Activated T-cell treated with anti-CD3 and anti-CD28 coated beads, Interleukin-2, amount 50 U/mL, for 72 hours (primary cell): ENCODE results near the gene DCTN3. TPM values are rescaled to one million over a fixed set of nuclear protein-coding genes. Genes with fewer than 3 reads are reported as not detected.

Source experiments
- ATAC-seq, 2 donors: fragments of 150-1000 bp; cut with Tn5 transposase; replicated peaks in 1 of 2; 2 replicates each; pipeline ENCODE4 v1.10.0; 2021; ENCODE audit warnings: moderate library complexity in 2 of 2, mild to moderate bottlenecking in 1 of 2
- DNase-seq, 2 donors: peaks; one replicate each; pipeline ENCODE4 v3.0.0; 2021 to 2022; ENCODE audit warnings: mixed read lengths in 1 of 2
- H3K27ac Mint-ChIP-seq: one replicate; pipeline ENCODE4 v1.8.0; 2022; ENCODE audit warnings: mild to moderate bottlenecking, moderate library complexity, mixed read lengths
- H3K27me3 Mint-ChIP-seq: one replicate; pipeline ENCODE4 v1.8.0; 2022; ENCODE audit warnings: low read depth, mixed read lengths
- H3K36me3 Mint-ChIP-seq, 2 donors: one replicate each; pipeline ENCODE4 v1.8.0; 2022; ENCODE audit warnings: mixed read lengths in 2 of 2, mild to moderate bottlenecking in 1 of 2; ENCODE audit not compliant: insufficient read depth in 2 of 2
- H3K4me1 Mint-ChIP-seq: one replicate; pipeline ENCODE4 v1.8.0; 2022; ENCODE audit warnings: low read depth, mixed read lengths
- H3K4me3 Mint-ChIP-seq, 2 donors: one replicate each; pipeline ENCODE4 v1.8.0; 2022; ENCODE audit warnings: mild to moderate bottlenecking in 2 of 2, mixed read lengths in 2 of 2, moderate library complexity in 2 of 2
- H3K9me3 Mint-ChIP-seq, 2 donors: one replicate each; pipeline ENCODE4 v1.8.0; 2022; ENCODE audit warnings: mixed read lengths in 2 of 2
- total RNA-seq, 2 donors: library from RNA; stranded (reverse); gene quantifications; one replicate each; pipeline ENCODE4 v1.2.3, GENCODE V29; 2022

DCTN3 gene
- total RNA-seq, 2 donors from 2014 or later, result 75.6 to 79.2 TPM

DNA sequence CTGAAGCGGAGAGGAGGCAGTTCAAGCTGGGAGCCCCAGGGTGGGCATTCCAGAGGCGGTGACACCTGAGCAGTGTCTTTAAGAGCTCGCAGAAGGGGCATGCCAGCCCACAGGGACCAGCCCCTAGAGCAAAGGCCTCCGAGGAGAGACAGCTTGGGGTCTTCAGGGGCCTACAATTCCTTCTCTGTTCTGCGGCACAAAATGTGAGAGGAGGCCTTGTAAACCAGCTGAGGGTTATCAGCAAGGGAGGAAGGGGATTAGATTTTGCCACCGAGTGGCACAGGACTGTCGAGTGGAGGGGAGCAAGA lies 17.8 kb upstream of the DCTN3 start:
- H3K27me3 Mint-ChIP-seq, result no peaks in the 10 kb centered on the region
- H3K4me1 Mint-ChIP-seq, result peaks cover 52% of the 10 kb centered on the region
- H3K4me3 Mint-ChIP-seq, result peak overlapping the region; percentile 88 to 98
- H3K36me3 Mint-ChIP-seq, result no peaks in the 10 kb centered on the region
- no peaks in the 10 kb centered on the region for H3K9me3 Mint-ChIP-seq
- ATAC-seq, result no peak
- peak in 1 of 2 donors; percentile 11 for DNase-seq
- peak overlapping the region; percentile 97 for H3K27ac Mint-ChIP-seq

DNA sequence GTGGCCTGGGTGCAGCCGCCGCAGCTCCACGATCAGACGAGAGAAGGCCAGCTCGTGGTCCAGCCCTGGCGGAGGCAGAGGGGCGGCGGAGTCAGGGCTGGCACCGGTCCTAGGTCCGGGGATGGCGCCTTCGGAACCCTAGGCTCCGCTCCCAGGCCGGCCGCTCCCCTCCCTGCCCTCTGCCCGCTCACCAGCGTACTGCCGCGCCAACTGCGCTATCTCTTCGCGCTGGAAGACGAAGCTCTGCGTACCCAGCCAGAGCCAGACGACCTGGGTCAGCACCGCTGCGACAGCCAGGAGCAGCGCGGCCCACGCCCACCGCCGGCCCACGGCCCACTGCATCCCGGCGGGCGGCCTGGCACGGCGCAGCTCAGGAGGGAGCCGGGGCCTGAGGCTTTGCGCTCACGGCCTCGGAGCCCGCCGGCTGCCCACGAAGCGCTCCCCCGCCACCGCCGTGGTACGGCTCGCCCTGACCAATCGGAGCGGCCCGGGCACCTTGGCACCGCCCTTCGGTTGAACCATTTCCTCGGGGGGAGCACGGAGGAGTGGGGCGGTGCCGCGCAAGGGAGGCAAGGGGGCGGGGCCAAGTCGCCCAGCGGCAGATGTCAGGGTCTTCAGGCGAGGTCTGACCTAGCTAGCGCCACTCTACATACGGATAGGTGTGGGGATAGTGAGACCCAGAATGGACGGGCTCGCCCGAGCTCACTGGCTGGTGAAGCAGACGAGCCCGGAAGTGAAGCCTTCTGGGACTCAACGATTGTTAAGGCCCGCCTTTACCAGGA lies 17.3 kb upstream of the DCTN3 start, which contains the start of gene SIGMAR1:
Gene SIGMAR1 (minus strand): TSS at position 432 of the 782 bp plus-strand sequence. CDS start 90 bp downstream, at position 342.
- H3K9me3 Mint-ChIP-seq, result no peaks in the 10 kb centered on the region
- peaks cover 52% of the 10 kb centered on the region for H3K4me1 Mint-ChIP-seq
- no peaks in the 10 kb centered on the region for H3K27me3 Mint-ChIP-seq
- H3K27ac Mint-ChIP-seq, result peak within 1 kb of the TSS; percentile 97
- ATAC-seq, result peak; percentile 90 to 91
- H3K36me3 Mint-ChIP-seq, result no peaks in the 10 kb centered on the region
- peak; percentile 96 for DNase-seq
- H3K4me3 Mint-ChIP-seq, result peak within 1 kb of the TSS; percentile 88 to 98

DNA sequence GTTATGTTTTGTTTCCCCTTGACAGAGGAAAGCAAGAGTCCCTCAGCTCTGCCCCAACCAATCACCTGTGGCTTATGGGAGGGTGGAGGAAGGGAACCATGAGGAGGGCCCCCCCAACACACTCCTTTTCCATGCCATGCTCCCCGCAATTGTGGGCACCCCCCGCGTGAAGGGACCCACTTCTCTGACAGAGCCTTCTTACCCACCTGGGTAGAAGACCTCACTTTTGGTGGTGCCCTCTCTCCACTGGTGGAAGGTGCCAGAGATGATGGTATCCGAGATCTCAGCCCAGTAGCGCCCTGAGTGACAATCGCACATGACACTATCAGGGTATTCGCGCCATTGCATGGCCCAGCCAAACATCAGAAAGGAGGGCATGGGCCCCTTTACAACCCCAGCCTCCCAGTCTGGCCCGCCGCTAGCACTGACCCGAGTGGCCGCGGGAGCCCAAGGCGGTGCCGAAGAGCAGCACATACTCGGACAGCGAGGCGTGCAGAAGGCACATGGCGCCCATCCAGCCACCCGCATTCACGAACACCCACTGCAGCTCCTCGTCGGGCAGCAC lies 16.6 kb upstream of the DCTN3 start:
- H3K36me3 Mint-ChIP-seq, result no peaks in the 10 kb centered on the region
- H3K4me3 Mint-ChIP-seq, result peak overlapping the region; percentile 88 to 98
- peak; percentile 1 to 22 for ATAC-seq
- DNase-seq, result no peak
- no peaks in the 10 kb centered on the region for H3K9me3 Mint-ChIP-seq
- H3K27me3 Mint-ChIP-seq, result no peaks in the 10 kb centered on the region
- H3K27ac Mint-ChIP-seq, result peak overlapping the region; percentile 27
- peaks cover 52% of the 10 kb centered on the region for H3K4me1 Mint-ChIP-seq

DNA sequence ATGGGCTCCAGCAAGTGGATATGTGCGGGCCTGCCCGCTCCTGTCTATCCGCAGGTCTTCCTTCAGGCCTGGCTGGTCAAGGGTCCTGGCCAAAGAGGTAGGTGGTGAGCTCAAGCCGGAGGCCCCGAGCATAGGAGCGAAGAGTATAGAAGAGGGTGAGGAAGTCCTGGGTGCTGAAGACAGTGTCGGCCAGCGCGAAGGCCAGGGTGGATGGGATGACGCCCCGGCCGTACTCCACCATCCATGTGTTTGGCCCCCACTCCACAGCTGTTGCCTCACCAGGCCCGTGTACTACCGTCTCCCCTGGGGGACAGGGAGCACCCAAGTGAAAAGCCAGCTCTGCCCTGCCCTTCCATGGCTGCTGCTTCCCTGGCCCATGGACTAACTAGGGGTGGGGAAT lies 15.3 kb upstream of the DCTN3 start:
- ATAC-seq (no peak), DNase-seq (no peak)
- Mint-ChIP-seq H3K36me3 (no peaks in the 10 kb centered on the region), H3K4me1 (peaks cover 52% of the 10 kb centered on the region), H3K4me3 (peak overlapping the region; percentile 77 to 88), H3K9me3 (no peaks in the 10 kb centered on the region), H3K27me3 (peaks cover 4% of the 10 kb centered on the region), H3K27ac (no peak overlapping the region)

DNA sequence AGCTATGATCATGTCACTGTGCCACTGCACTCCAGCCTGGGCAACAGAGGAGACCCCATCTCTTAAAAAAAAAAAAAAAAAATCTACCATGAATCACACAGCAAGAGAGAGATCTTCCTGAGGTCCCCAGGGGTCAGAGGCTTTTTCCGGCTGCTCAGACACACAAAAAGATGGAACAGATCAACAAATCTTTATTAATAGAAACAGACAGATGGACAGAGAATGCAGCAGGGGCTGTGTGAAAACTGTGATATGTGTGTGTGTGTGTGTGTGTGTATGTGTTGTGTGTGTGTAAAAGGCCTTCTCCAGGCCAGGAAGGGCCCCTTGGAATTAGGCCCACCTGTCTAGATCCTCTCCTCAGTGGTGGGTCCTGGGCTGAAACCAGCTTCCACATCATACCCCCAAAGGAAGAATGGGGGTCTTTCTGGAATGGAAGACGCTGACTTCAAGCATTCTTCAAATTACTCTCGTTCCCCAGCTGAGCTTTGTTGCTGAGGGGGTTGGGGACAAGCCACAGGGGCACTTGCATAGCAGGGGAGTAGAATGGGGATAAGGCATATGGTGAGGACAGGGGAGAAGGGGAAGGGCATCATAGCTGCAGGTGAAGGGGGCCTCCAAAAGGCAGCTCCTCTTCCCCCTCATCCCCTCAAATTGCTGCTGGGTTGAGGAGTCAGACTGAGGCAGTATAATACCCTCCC lies 14.4 kb upstream of the DCTN3 start:
- no peak for ATAC-seq
- Mint-ChIP-seq H3K27ac (no peak overlapping the region), H3K4me3 (peak overlapping the region; percentile 9 to 14), H3K4me1 (peaks cover 60% of the 10 kb centered on the region), H3K9me3 (no peaks in the 10 kb centered on the region), H3K27me3 (peaks cover 12% of the 10 kb centered on the region), H3K36me3 (no peaks in the 10 kb centered on the region)
- DNase-seq, result no peak

DNA sequence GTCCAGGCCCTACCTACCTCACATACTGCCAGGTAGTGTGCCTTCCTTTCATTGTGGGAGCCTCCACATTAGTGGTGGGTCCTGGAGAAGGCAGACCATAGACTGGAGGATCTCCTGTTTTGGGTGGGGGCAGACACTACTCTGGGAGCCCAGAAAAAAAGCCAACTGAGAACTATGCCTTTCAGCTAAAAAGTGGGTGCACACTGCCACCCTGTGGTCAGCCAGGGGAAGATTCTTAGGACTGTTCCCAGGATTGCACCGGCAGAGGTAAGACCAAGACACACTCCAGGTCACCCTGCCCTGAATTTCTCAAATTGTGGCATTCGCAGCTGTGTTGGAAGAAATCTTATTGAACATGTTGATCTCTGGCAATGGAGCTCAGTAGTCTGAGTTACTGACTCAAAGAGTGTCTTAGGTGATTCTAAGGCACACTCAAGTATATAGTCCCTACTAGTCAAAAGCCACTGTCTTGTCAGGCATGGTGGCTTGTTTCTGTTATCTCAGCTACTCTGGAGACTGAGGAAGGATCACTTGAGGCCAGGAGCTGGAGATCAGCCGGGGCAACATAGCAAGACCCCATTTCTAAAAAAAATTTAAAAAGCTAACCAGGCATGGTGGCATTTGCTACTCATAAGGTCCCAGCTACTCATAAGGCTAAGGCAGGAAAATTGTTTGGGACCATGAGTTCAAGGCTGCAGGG lies 13.7 kb upstream of the DCTN3 start:
- H3K9me3 Mint-ChIP-seq, result no peaks in the 10 kb centered on the region
- H3K27ac Mint-ChIP-seq, result peak overlapping the region; percentile 24
- no peak overlapping the region for H3K4me3 Mint-ChIP-seq
- H3K36me3 Mint-ChIP-seq, result no peaks in the 10 kb centered on the region
- DNase-seq, result peak; percentile 76 to 80
- H3K27me3 Mint-ChIP-seq, result peaks cover 19% of the 10 kb centered on the region
- ATAC-seq, result peak; percentile 14 to 26
- H3K4me1 Mint-ChIP-seq, result peaks cover 66% of the 10 kb centered on the region

DNA sequence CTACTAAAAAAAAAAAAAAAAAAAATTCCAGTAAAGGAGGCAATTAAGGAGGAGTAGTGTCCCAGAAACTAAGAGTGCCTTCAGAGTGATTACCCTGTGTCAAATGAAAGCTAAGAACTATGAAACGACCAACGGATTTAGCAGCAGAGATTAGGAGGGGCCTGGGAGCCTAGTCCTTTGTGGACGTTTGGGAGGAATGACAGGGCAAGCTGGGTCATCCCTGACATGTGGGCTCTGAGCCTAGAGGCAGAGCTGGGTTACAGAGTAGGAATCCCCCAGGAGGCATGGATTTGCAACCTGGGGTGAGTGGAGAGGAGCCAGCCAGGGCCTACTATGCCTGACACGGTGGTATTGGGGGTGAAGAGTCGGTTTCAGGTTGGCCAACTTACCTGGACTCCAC lies 12.9 kb upstream of the DCTN3 start:
- H3K27me3 Mint-ChIP-seq, result peaks cover 26% of the 10 kb centered on the region
- H3K4me3 Mint-ChIP-seq, result no peak overlapping the region
- no peak for ATAC-seq
- no peaks in the 10 kb centered on the region for H3K9me3 Mint-ChIP-seq
- peaks cover 0 to 2% of the 10 kb centered on the region in 2 donors for H3K36me3 Mint-ChIP-seq
- DNase-seq, result no peak
- peaks cover 64% of the 10 kb centered on the region for H3K4me1 Mint-ChIP-seq
- H3K27ac Mint-ChIP-seq, result no peak overlapping the region

DNA sequence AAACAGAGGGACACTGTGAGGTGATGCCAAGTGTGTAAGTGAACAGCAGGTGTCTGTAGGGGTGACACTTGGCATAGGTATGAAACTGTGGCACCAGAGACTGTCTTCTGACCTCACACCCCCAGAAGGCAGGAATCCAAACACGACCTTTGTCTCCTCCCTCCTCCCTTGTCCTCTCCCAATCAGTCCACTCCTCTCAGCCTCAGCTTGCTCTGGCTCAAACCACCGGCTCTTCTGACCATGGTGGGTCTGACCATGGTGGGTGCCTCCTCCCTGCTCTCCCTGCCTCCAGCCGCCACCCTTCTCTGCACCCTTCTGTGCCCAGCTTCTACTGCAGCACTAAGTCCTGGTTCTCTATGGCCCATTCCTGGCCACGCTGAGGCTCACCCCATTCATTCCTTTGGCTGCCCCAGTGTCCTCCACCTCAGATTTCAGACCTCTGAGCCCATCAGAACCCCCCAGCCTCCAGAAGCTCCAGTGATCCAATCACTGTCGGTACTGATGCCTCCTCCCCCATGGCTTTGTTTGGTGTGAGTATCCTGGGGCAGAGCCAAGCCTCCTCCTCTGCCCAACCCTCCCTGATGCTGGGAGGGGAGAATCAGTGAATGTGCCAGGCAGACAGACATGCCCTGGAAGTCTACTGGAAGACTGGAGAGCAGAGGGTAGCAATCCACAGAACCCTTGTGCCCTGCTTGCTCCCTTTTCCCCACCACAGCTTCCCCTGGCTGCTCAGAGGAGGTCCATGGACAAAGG lies 10.3 kb upstream of the DCTN3 start:
- no peaks in the 10 kb centered on the region for H3K9me3 Mint-ChIP-seq

DNA sequence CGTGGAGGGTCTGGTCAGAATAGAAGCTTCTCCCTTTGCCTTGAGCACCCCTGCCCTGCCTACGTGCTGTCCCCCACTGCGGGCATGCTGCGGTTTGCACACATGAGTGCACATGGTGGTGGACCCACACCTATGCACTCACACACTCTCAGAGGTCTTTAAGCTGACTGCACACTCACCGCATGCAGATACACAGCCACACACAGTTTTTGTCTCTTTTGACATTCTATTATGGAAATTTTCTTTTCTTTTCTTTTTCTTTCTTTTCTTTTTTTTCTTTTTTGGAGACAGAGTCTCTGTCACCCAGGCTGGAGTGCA lies 9.2 kb upstream of the DCTN3 start:
- Mint-ChIP-seq H3K27ac (no peak overlapping the region), H3K36me3 (peaks cover 0 to 2% of the 10 kb centered on the region in 2 donors), H3K4me1 (peaks cover 37% of the 10 kb centered on the region), H3K27me3 (peaks cover 59% of the 10 kb centered on the region), H3K4me3 (peak overlapping the region; percentile 67 to 86), H3K9me3 (no peaks in the 10 kb centered on the region)
- no peak for ATAC-seq
- no peak for DNase-seq

More for the DNA sequence above, 10.3 kb upstream of the DCTN3 start:
- peaks cover 49% of the 10 kb centered on the region for H3K4me1 Mint-ChIP-seq
- peaks cover 52% of the 10 kb centered on the region for H3K27me3 Mint-ChIP-seq
- DNase-seq, result no peak
- H3K4me3 Mint-ChIP-seq, result peak overlapping the region; percentile 24 to 49
- H3K27ac Mint-ChIP-seq, result no peak overlapping the region
- no peak for ATAC-seq
- peaks cover 0 to 2% of the 10 kb centered on the region in 2 donors for H3K36me3 Mint-ChIP-seq

DNA sequence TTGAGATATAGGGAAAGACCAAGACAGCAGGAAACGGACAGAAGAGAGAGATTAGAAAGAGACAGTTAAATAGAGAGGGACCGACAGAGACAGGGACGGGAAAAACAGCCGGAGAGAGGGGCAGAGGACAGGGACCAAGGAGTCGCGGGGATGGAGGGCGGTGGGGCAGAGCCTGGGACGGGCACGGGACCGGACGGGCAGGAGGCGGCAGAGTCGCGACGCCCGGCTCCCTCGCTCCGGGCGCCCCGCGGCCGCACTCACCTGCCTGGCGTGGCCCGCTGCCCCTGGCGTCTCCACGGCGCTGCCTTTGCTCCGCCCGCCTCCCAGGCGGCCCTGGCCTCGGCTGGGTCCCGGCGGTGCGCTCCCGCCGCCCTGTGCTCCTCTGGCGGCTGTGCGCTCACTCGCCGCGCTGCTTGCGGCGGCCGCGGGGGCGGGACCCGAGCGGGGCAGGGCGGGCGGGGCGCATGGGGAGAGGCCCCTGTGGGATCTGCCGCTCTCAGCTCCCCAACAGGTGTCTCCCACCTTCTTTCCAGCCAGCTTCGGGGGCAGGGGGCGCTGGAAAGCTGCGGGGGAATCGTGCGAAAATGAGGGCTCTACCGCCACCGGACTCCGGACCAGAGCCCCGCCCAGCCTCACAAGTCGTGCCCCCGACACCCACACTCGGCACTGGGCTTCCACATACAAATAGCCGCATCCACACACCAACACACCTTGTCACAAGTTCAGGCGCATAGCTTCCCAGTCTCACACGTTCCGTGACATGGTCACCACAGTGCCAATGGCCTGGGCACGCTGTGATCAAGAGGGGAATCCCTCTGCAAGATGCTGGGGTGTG lies 8.6 kb upstream of the DCTN3 start, which contains the start of gene ARID3C:
Gene ARID3C (minus strand): TSS at position 411 of the 835 bp plus-strand sequence. CDS start 1,052 bp downstream, outside the sequence.
- peak; percentile 55 to 59 for DNase-seq
- Mint-ChIP-seq H3K9me3 (no peaks in the 10 kb centered on the region), H3K27ac (no peak within 1 kb of the TSS), H3K36me3 (peaks cover 0 to 2% of the 10 kb centered on the region in 2 donors), H3K27me3 (peaks cover 62% of the 10 kb centered on the region), H3K4me3 (peak within 1 kb of the TSS; percentile 82 to 86), H3K4me1 (peaks cover 34% of the 10 kb centered on the region)
- ATAC-seq, result peak; percentile 85 to 88

DNA sequence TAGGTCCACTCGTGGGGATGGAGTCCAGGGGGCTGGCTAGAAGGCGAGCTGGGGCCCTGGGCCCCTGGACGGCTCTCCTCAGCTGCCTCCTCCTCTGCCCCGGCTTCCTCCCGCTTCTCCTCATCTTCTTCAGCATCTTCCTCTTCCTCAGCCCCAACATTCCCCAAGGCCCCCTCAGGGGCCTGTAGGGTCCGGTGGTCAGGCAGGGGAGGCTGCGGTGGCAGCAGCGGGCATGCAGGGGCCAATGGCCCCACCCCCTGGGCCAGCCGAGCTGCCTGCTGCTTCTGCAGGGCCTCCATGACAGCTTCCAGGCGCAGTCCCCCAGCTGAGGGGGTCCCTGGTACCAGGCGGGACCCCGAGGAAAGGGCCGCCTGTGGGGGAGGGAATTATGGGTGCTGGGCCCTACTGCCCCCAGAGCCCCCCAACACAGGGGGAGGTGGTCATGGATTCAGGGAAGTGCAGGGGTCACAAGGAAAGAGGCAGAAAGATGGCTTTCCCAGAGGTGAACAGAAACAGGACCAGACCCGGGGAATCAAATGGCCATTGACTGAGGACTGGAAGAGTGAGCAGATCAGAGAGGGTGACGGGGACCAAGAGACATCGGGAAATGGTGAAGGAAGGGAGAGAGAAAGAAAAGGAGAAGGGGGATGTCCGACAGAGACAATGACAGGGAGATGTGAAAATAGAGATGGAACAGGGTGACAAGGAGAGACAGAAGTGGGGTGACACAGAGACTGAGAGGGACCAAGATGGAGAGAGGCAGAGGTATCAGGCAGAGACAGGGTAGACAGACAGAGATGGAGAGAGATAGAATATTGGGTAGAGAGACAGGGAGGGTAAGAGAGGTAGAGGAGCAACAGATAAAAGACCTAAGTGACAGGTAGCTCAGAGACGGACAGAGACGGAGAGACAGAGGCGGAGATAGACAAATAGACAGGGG lies 7.7 kb upstream of the DCTN3 start:
- H3K4me1 Mint-ChIP-seq, result peaks cover 33% of the 10 kb centered on the region
- no peaks in the 10 kb centered on the region for H3K9me3 Mint-ChIP-seq
- ATAC-seq (peak; percentile 2 to 4), DNase-seq (no peak)
- peaks cover 71% of the 10 kb centered on the region for H3K27me3 Mint-ChIP-seq
- peak overlapping the region; percentile 82 to 83 for H3K4me3 Mint-ChIP-seq
- H3K27ac Mint-ChIP-seq, result no peak overlapping the region
- H3K36me3 Mint-ChIP-seq, result peaks cover 0 to 2% of the 10 kb centered on the region in 2 donors
